Parathyroid adenoma (tissue), 2 donors: ENCODE results near the gene NAA15.

Experiments used
- H2AFZ ChIP-seq: fragments of 300-600 bp; sonication (generic); one replicate; pipeline ENCODE4 v1.7.0; 2017; ENCODE audit warnings: antibody characterized with exemption, mild to moderate bottlenecking
- H3K27ac ChIP-seq: fragments of 300-600 bp; sonication (generic); one replicate; pipeline ENCODE4 v1.7.0; 2017
- H3K27me3 ChIP-seq: fragments of 300-600 bp; sonication (generic); one replicate; pipeline ENCODE4 v1.7.0; 2017; ENCODE audit warnings: low read length; ENCODE audit not compliant: control insufficient read depth, insufficient read depth
- H3K36me3 ChIP-seq: fragments of 300-600 bp; sonication (generic); one replicate; pipeline ENCODE4 v1.7.0; 2017; ENCODE audit warnings: low read length; ENCODE audit not compliant: control insufficient read depth, insufficient read depth
- H3K4me1 ChIP-seq: fragments of 300-600 bp; sonication (generic); one replicate; pipeline ENCODE4 v1.7.0; 2017; ENCODE audit warnings: control low read depth
- H3K4me2 ChIP-seq: fragments of 300-600 bp; sonication (generic); one replicate; pipeline ENCODE4 v1.7.0; 2017; ENCODE audit warnings: low read length
- H3K4me3 ChIP-seq: fragments of 300-600 bp; sonication (generic); one replicate; pipeline ENCODE4 v1.7.0; 2017; ENCODE audit warnings: low read depth, low read length
- H3K79me2 ChIP-seq: fragments of 300-600 bp; sonication (generic); one replicate; pipeline ENCODE4 v1.7.0; 2017; ENCODE audit warnings: control low read depth
- H3K9ac ChIP-seq: fragments of 300-600 bp; sonication (generic); one replicate; pipeline ENCODE4 v1.7.0; 2017; ENCODE audit warnings: mild to moderate bottlenecking
- H3K9me3 ChIP-seq: fragments of 300-600 bp; sonication (generic); one replicate; pipeline ENCODE4 v1.7.0; 2017; ENCODE audit warnings: low read length; ENCODE audit not compliant: control insufficient read depth
- CTCF ChIP-seq: fragments of 300-600 bp; sonication (generic); IDR thresholded peaks from one replicate; pipeline ENCODE4 v1.7.0; 2017; ENCODE audit warnings: antibody characterized with exemption, mild to moderate bottlenecking
- donor health status: primary hyperparathyroidism.

NAA15 gene

GRCh38 chr4:139274790-139275189 lies 26.5 kb upstream of the NAA15 start:
- no peaks in the 10 kb centered on the region for H3K36me3 ChIP-seq
- no peak overlapping the region for H3K4me3 ChIP-seq
- no peak overlapping the region for H3K9ac ChIP-seq
- H3K4me1 ChIP-seq = no peaks in the 10 kb centered on the region
- no peak for TF ChIP-seq CTCF
- H3K9me3 ChIP-seq = no peaks in the 10 kb centered on the region
- no peak overlapping the region for H3K4me2 ChIP-seq
- no peak overlapping the region for H3K27ac ChIP-seq
- no peaks in the 10 kb centered on the region for H3K27me3 ChIP-seq
- no peaks in the 10 kb centered on the region for H3K79me2 ChIP-seq
- no peak overlapping the region for H2AFZ ChIP-seq

- Histone ChIP-seq H2AFZ (no peak overlapping the region), H3K27me3 (no peaks in the 10 kb centered on the region), H3K27ac (no peak overlapping the region), H3K4me1 (no peaks in the 10 kb centered on the region), H3K4me3 (no peak overlapping the region), H3K79me2 (no peaks in the 10 kb centered on the region), H3K36me3 (no peaks in the 10 kb centered on the region), H3K9me3 (no peaks in the 10 kb centered on the region), H3K4me2 (no peak overlapping the region), H3K9ac (no peak overlapping the region)
- TF ChIP-seq CTCF = no peak
Observed at GRCh38 chr4:139275281-139275735, 26.0 kb upstream of the NAA15 start.

GRCh38 chr4:139278485-139278884 lies 22.8 kb upstream of the NAA15 start:
- no peak for TF ChIP-seq CTCF
- H3K27ac ChIP-seq = no peak overlapping the region
- H3K36me3 ChIP-seq = no peaks in the 10 kb centered on the region
- no peaks in the 10 kb centered on the region for H3K9me3 ChIP-seq
- no peak overlapping the region for H2AFZ ChIP-seq
- H3K27me3 ChIP-seq = no peaks in the 10 kb centered on the region
- H3K79me2 ChIP-seq = no peaks in the 10 kb centered on the region
- no peaks in the 10 kb centered on the region for H3K4me1 ChIP-seq
- H3K4me2 ChIP-seq = no peak overlapping the region
- H3K4me3 ChIP-seq = no peak overlapping the region
- no peak overlapping the region for H3K9ac ChIP-seq

GRCh38 chr4:139278912-139279759 lies 22.2 kb upstream of the NAA15 start:
- TF ChIP-seq CTCF = no peak
- Histone ChIP-seq H3K27me3 (no peaks in the 10 kb centered on the region), H2AFZ (peak overlapping the region; percentile 58), H3K27ac (no peak overlapping the region), H3K9ac (no peak overlapping the region), H3K36me3 (no peaks in the 10 kb centered on the region), H3K4me1 (no peaks in the 10 kb centered on the region), H3K4me3 (no peak overlapping the region), H3K9me3 (no peaks in the 10 kb centered on the region), H3K4me2 (peak overlapping the region; percentile 67), H3K79me2 (no peaks in the 10 kb centered on the region)
